Stimulated activated CD8-positive, alpha-beta memory T cell treated with anti-CD3 and anti-CD28 coated beads, Interleukin-15, amount 100 ng/mL, for 1 hour (primary cell): ENCODE results near the gene ADAMTS12.

Source experiments
- DNase-seq: peaks from one replicate; pipeline ENCODE4 v3.0.0-alpha.2; 2020; ENCODE audit warnings: low read depth

The ADAMTS12 gene

DNA sequence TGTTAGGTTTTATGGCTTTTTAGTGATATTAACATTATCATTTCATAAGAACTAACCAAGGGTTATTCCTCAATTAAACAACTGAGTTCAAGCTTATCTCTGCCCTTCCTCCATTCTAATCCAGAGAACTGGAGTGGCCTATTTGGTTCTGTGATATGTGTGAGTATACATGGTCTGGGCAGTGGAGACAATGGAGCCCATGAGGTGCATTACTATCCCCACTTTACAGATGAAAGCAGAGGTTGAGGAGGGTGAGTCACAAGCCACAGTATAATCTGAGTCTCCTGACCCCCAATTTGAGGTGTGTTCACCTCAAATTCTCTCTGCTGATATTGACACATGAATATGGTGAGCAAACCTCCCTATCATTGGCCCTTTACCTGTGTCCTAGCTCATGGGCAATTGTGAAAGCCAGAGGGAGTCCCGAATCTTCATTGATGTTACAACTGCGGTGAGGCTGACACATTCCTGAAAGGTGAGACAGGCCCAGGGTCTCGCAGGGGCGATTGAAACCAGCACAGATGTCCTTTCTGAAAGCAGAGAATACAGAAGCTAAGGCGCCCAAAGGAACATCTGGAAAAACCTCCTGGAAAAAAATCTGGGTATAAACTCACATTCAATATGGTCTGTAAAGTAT lies 233.9 kb downstream of the ADAMTS12 start:
- no peak for DNase-seq

DNA sequence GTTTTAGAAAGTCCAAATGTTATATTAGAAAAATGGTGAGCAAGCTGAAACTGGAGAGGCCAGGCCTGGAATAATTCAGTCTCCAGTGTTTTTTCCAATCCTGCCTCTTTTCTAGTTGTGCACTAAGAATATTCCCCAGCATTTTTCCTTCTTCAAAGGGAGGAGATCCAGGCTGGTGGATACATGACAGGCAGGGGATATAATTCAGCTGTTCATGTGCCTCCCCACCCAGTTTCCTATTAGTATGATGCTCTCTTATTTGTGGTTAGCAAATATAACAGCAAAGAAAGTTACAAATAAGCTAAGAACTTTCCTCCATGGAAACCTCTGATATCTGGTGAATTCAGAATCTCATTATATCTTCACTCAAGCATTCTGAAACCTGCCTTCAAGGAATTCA lies 234.6 kb downstream of the ADAMTS12 start:
- no peak for DNase-seq

- no peak for DNase-seq
Measured at GRCh38 chr5:33650911-33651310, 240.9 kb downstream of the ADAMTS12 start.

DNA sequence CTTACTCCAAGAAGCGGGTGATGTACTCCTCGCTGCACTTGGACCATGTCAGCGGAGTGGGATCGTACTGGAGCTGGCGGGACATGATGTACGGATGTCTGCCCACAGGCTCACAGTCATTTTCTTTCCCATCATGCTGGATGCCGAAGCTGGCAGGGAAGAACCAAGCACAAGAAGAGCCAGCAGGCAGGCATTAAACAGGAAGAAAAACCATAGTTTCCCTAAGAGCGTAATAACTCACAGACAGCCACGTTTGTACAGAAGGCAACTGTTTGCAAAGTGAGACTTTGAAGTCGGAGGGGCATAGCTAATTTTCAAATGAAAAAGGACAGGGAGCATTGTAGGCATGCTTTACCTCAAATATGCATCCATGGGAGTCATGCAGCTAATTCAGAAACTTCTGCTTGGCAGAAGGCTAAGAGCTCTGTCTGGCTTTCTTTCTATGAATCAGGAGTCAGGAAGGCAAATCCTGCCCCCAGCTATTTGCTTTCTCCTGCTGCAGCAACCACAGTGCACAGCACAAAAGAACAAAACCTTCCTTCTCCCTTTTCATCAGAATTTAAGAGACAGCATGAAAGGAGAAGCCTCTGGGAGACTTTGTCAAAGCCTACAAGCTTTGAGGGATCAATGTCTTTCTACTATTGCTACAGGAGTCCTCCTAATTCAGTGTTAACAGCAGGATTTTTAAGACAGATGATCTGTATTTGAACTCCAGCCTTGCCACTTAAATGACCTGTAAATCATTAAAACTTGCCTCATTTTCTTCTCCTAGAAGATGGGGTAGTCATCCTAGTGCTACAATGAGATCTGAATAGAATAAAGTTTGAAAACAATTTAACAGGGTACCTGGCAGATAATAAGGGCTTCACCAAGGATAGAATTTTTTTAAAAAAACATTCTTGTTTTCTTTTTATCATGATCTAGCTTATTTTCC lies 242.0 kb downstream of the ADAMTS12 start:
- no peak for DNase-seq

DNA sequence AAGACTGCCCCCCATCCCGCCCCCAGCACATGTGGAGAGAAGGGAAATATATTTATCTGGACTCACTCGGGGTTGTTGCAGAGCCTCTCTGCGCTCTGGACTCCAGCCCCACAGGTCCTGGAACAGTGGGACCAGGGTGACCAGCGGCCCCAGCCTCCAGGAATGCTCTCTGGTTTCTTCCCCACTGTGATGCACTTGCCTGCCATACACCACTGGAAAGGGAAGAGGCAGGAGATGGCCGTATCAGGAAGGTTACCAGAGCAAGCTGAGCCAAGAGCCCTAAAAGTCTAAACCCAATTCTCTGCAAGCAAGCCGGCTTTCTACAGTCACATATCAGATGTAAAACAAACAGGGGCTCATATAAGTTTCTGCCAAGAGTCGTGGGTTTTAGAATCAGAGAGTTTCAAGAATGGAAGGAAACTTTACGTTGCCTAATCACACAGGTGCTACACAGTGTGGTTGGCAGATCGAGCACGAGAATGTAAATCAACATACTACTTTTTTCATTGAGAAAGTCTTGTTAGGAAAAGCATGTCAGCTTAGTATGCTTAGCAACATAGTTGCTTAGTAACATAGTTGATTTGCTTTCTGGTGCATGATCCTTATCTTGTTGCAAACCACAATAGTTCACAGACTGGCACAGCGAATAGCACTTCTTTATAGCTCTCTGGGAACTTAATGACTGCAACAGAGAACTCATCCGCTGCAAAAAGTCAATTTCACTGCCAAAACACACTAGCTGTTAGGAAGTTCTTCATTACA lies 249.9 kb downstream of the ADAMTS12 start:
- no peak for DNase-seq

GRCh38 chr5:33639474-33639873 lies 252.3 kb downstream of the ADAMTS12 start:
- DNase-seq: no peak

- no peak for DNase-seq
Measured at GRCh38 chr5:33637011-33637410, 254.8 kb downstream of the ADAMTS12 start.

DNA sequence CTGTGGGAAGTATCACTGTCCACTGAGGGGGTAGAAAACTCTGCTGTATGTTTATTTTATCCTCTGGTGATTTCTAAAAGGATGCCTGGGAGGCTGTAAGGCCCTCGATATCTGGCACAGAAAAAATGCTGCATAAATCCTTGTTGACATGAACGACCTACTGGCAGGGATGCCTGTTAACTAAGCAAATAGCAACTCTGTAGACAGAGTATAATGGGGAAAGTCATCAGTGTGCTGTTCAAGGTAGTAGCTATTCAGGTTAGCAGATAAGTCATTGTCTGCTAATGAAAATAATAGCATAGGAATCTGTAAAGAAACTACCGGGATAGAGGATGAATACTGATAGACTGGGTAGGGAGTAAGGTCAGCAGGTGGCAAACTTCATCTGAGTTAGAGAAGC lies 256.2 kb downstream of the ADAMTS12 start:
- no peak for DNase-seq

DNA sequence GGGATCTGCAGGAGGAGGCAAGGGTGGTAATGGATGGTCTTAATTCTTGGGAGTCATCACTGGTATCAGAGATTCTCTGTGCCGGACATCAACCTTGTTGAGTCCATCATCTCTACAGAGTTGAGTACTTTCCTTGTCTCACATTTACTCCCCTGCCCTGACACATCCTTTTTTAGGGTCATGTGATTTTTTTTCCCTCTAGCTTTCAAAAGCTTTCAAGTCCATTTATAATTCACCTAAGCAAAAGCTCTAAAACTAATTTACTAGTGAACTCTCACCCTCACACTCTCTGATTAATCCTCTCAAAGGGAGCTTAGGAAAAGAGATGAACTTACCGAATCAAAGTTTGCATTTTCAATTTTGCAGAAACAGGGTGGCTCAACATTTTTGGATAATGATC lies 258.1 kb downstream of the ADAMTS12 start:
- DNase-seq: no peak

DNA sequence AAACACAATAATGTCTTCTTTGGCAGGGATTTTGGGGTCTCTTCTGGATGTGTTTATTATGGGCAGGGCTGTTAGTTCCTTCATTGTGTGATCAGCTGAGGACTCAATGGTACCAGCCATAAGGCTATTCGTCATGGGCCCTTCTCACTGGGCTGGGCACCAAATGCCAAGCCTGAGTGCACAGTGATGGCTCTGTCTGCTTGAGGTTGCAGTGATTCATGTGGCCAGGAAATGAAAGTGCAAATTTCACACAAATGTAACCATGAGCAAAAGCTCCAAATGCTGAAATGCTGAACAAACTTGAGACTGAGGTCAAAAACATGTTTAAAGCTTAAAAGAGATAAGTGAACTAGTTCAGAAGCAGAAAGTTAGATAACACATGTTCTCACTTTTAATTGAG lies 260.0 kb downstream of the ADAMTS12 start:
- DNase-seq: no peak

GRCh38 chr5:33631139-33631538 lies 260.7 kb downstream of the ADAMTS12 start:
- no peak for DNase-seq

DNA sequence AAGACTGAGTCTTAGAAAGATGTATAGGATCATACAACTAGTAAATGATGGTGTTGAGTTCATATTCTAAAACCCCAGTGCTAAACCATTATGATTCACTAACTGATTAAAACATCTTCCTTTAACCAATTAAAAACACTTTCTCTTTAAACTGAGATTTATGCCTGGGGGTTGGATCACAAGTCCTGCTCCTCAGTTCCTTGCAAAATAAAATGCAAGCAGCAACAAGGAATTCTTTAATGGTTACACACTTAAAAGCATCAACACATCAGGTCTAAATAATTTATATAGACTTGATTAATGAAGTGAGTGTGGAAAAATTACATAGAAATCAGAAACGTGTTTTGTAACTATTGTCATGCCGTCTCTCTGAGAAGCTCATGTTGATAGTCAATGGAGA lies 261.8 kb downstream of the ADAMTS12 start:
- DNase-seq: no peak

DNA sequence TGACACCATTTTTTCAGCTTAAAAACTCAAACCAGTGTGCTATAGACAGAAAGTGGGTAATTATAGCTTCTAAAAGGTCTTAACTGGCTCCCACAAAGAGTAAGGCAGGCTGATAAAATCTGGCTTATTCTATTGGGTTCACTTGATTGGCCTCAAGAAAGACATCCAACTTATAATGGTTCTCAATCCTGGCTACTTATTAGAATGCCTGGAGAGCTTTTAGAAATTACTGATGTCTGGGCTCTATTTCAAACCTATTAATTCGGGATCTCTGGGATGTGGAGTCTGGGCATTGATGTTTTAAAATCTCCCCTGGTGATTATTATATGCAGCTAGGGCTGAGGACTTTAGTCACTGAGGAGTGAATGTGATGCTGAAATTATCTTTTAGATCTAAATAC lies 263.0 kb downstream of the ADAMTS12 start:
- DNase-seq: no peak

DNA sequence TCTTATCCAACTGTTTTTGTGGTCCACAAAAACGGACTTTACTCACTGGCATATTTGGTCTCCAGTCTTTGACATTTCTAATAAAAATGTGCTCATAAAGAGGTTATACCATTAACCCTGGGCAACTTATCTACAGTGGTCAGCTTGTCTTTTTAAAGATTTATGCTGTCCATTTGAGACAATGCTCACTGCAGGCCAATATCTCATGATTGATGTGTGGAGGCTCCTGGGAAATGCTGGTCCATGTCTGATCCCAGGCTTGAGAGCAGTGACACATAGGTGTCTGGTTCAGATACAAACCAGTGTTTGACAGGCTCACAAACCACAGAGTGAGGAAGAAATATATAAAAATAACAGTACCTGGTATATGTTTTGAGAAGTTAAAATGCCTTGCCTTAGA lies 270.3 kb downstream of the ADAMTS12 start:
- no peak for DNase-seq

DNA sequence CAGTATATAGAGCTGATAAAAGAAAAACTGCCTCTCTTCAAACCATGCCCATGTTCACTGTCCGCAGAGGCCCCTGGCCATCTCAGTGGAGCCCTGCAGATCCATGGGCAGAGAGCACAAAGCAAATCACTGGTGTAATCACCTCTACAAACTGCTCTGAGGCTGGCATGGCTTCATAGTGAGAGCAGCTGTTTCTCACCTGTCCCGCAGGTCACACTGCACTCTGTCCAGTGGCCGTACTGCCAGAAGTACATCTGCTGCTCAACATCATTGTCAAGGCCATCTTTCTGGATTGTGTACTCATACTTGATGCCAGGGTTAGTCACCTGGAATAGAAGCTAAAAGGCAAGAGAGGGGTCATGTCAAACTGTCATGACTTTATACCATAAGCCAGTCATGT lies 277.8 kb downstream of the ADAMTS12 start:
- no peak for DNase-seq

GRCh38 chr5:33612386-33612785 lies 279.4 kb downstream of the ADAMTS12 start:
- DNase-seq: no peak

DNA sequence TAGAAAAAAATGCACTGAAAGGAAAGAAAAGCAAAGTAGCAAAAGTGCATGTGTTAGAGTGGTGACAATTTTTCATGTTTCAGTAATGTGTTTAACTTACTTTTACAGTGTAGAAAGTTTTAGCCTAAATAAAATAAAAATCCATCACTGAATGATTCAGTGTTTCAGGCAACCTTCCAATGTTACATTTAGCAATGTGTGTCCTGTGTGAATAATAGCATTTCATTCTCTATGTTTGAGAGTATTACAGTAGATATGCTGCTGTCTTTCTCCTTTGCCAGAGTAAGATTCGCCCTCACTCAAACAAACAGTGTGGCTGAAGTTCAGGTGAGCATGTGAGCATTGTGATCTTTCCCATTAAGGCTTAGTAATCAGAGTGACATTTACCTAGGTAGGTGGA lies 279.9 kb downstream of the ADAMTS12 start:
- no peak for DNase-seq

DNA sequence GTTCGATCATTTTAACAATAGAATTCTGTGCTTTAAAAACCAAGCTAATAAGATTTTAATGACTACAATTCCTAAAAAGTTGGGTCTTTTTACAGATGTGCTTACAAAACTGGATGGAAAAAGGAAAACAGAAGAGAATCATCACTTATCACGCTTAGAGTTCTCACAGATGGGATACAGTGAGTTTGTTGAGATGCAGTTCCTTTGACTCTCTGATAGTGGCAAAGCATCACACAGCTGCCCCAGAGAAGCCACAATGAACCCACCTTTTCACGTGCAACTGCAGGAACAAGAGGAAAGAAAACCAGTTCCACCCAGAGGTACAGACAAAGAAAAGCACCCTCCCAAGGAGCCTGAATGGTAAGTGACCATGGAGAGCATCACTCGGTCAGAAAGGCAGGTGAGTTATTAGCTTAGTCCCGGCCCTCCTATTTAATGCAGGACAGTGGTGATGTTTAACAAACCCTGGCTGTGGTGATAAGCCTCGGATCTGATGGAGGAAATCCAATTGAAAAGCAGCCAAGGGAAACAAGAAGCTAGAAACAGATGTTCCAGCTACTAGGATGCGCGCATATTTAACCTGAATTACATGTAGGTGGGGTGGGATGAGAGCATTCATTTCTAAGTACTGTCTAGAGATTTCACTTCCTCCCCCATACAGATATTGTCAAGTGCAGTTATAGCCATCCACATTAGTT lies 283.3 kb downstream of the ADAMTS12 start:
- DNase-seq: no peak

- no peak for DNase-seq
Measured at GRCh38 chr5:33604503-33604902, 287.3 kb downstream of the ADAMTS12 start.

DNA sequence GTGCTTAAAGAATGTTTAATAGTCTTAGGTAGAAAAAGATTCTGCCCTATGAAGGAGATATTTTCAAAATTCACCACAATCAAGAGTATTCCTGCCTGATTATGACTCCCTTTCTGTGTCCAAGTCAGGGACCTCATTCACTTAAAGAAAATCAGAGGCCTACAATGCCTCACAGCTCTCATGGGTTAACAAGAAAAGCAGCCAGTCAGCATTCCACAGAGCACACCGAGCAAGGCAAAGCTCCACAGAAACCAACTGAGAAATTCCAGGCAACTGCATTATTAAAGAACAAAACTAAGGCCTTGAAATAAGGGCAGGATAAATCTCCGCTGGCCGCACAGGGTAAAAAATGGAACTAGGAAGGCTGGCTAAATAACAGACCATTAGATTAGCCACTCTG lies 289.9 kb downstream of the ADAMTS12 start:
- no peak for DNase-seq

GRCh38 chr5:33595303-33595702 lies 296.5 kb downstream of the ADAMTS12 start:
- no peak for DNase-seq

DNA sequence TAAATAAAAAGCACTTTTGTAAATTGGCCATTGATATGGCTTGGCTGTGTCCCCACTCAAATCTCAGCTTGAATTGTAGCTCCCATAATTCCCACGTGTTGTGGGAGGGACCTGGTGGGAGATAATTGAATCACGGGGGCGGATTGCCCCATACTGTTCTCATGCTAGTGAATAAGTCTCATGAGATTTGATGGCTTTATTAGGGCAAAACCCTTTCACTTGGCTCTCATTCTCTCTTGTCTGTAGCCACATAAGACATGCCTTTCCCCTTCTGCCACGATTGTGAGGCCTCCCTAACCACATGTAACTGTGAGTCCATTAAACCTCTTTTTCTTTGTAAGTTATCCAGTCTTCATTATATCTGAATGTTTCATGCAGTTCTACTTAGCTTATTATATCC lies 297.8 kb downstream of the ADAMTS12 start:
- DNase-seq: no peak
